ENCODE data around the gene EBI3.

- TF ChIP-seq CTCF (IDR thresholded peaks at IDR 0.05; ENCODE audit: control extremely low read depth in 1 of 3, insufficient read depth in 1 of 3, low read depth in 1 of 3, low read length in 3 of 3) (no peak), EP300 (IDR thresholded peaks at IDR 0.05; ENCODE audit: borderline replicate concordance in 1 of 2, low read depth in 2 of 2, low read length in 2 of 2) (no peak), EZH2 (IDR thresholded peaks at IDR 0.05; ENCODE audit: low read depth, low read length, severe bottlenecking) (no peak), TBP (IDR thresholded peaks at IDR 0.05; ENCODE audit: low read depth, low read length) (no peak)
Measured at GRCh38 chr19:4229179-4229931, at the start of gene EBI3.

Data from H1 (cell line).